Memory B cell (primary cell): ENCODE data around the gene PMPCA.

Experiments used
- ATAC-seq: fragments of 150-1000 bp; cut with Tn5 transposase; 2 replicates; pipeline ENCODE4 v1.10.0; 2021; ENCODE audit warnings: low read depth, mild to moderate bottlenecking, moderate library complexity
- DNase-seq, 2 donors: peaks; one replicate each; pipeline ENCODE4 v3.0.0; 2022; ENCODE audit warnings: low spot score in 2 of 2
- H3K27ac Mint-ChIP-seq: one replicate; pipeline ENCODE4 v1.8.0; 2022; ENCODE audit warnings: mild to moderate bottlenecking, moderate library complexity, mixed read lengths
- H3K27me3 Mint-ChIP-seq: one replicate; pipeline ENCODE4 v1.8.0; 2022; ENCODE audit warnings: mixed read lengths
- H3K36me3 Mint-ChIP-seq: one replicate; pipeline ENCODE4 v1.8.0; 2022; ENCODE audit warnings: mild to moderate bottlenecking, mixed read lengths
- H3K4me1 Mint-ChIP-seq: one replicate; pipeline ENCODE4 v1.8.0; 2022; ENCODE audit warnings: mixed read lengths
- H3K4me3 Mint-ChIP-seq: one replicate; pipeline ENCODE4 v1.8.0; 2022; ENCODE audit warnings: mild to moderate bottlenecking, moderate library complexity, mixed read lengths
- H3K9me3 Mint-ChIP-seq: one replicate; pipeline ENCODE4 v1.8.0; 2022; ENCODE audit warnings: mixed read lengths

Gene PMPCA

GRCh38 chr9:136370037-136370436, 40.4 kb upstream of the PMPCA start:
- Mint-ChIP-seq H3K27me3 (peaks cover 1% of the 10 kb centered on the region), H3K36me3 (peaks cover 2% of the 10 kb centered on the region), H3K4me1 (peaks cover 10% of the 10 kb centered on the region), H3K9me3 (no peaks in the 10 kb centered on the region), H3K27ac (no peak overlapping the region), H3K4me3 (no peak overlapping the region)
- ATAC-seq = no peak
- no peak for DNase-seq

DNA sequence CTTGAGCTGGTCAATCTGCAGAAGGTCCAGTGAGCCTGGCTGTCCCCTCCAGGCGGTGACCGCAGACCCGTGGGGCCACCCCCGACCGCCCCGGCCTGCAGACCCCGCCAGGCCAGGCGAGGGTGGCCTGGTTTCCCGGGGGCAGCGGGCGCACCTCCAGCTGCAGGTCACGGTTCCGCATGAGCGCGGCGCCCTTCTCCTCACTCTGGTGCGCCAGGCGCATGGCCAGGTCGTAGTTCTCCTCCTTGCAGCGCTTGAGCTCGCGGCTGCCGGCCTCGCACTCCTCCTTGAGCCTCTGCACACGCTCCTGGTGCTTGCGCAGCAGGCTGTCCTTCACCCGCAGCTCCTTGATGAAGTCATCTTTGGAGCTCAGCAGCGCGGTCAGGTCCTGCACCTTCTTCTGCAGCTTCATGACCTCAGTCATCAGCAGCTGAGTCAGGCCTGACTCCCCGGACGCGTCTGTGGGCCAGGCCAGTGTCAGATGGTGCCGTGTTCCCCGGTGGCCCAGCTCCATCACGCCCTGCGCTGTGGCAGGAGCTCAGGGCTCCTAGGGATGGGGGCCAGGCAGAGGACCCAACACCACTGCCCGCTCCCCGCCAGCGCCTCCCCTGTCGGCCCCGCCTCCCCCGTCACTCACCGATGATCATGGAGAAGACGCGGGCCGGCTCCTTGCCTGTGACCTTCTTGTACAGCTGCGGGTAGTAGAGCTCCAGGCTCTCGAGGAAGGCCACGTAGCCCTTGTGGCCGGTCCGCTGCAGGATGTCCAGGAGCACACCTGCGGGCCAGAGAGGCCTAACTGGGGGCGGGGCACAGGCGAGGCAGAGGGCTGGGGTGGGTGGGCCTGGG, 39.5 kb upstream of the PMPCA start:
- ATAC-seq = no peak
- Mint-ChIP-seq H3K4me1 (peaks cover 7% of the 10 kb centered on the region), H3K4me3 (no peak overlapping the region), H3K27ac (no peak overlapping the region), H3K36me3 (peaks cover 2% of the 10 kb centered on the region), H3K27me3 (peaks cover 1% of the 10 kb centered on the region), H3K9me3 (no peaks in the 10 kb centered on the region)
- DNase-seq = no peak

- DNase-seq (no peak), ATAC-seq (no peak)
- Mint-ChIP-seq H3K4me1 (peaks cover 3% of the 10 kb centered on the region), H3K4me3 (no peak overlapping the region), H3K27ac (no peak overlapping the region), H3K36me3 (peaks cover 2% of the 10 kb centered on the region), H3K27me3 (peaks cover 1% of the 10 kb centered on the region), H3K9me3 (no peaks in the 10 kb centered on the region)
Measured at GRCh38 chr9:136371533-136371880, 39.0 kb upstream of the PMPCA start.

GRCh38 chr9:136372006-136372405, 38.5 kb upstream of the PMPCA start:
- DNase-seq (no peak), ATAC-seq (no peak)
- Mint-ChIP-seq H3K36me3 (peaks cover 2% of the 10 kb centered on the region), H3K9me3 (no peaks in the 10 kb centered on the region), H3K4me3 (no peak overlapping the region), H3K27me3 (peaks cover 1% of the 10 kb centered on the region), H3K27ac (no peak overlapping the region), H3K4me1 (peaks cover 3% of the 10 kb centered on the region)

GRCh38 chr9:136372561-136373299, 37.7 kb upstream of the PMPCA start:
- H3K9me3 Mint-ChIP-seq = no peaks in the 10 kb centered on the region
- H3K4me3 Mint-ChIP-seq = peak overlapping the region; percentile 17
- H3K27me3 Mint-ChIP-seq = peaks cover 1% of the 10 kb centered on the region
- ATAC-seq = peak; percentile 73
- H3K27ac Mint-ChIP-seq = no peak overlapping the region
- DNase-seq = no peak
- peaks cover 3% of the 10 kb centered on the region for H3K4me1 Mint-ChIP-seq
- H3K36me3 Mint-ChIP-seq = peaks cover 2% of the 10 kb centered on the region

GRCh38 chr9:136373300-136374182, 36.9 kb upstream of the PMPCA start, which contains the start of gene CARD9:
Gene CARD9 (minus strand): TSS chr9:136373669. CDS start chr9:136372078, 1,591 bp downstream.
- H3K27ac Mint-ChIP-seq = no peak within 1 kb of the TSS
- no peak for ATAC-seq
- no peak for DNase-seq
- H3K9me3 Mint-ChIP-seq = no peaks in the 10 kb centered on the region
- H3K4me3 Mint-ChIP-seq = peak within 1 kb of the TSS; percentile 17
- no peaks in the 10 kb centered on the region for H3K27me3 Mint-ChIP-seq
- peaks cover 2% of the 10 kb centered on the region for H3K36me3 Mint-ChIP-seq
- H3K4me1 Mint-ChIP-seq = peaks cover 3% of the 10 kb centered on the region

DNA sequence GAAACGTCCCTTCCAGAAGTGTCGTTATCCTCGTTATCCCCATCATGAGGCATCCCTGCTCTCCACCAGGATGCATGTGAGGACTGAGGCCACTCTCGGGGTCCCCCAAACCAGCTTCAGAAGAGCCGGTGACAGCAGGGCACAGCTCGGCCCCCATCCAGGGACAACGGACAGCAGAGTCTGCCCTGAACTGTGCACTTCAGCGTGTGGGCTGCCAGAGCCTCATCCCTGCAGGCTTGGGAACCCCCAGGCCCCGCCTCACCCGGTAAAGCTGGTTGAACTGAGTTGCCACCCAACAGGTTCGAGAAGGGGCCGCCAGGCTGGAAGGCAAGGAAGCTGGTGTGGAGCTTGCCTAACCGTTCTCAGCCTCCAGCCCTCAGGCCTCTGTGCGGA, 36.3 kb upstream of the PMPCA start:
- ATAC-seq = no peak
- H3K36me3 Mint-ChIP-seq = peaks cover 4% of the 10 kb centered on the region
- no peak overlapping the region for H3K27ac Mint-ChIP-seq
- H3K4me1 Mint-ChIP-seq = peaks cover 3% of the 10 kb centered on the region
- H3K27me3 Mint-ChIP-seq = no peaks in the 10 kb centered on the region
- H3K4me3 Mint-ChIP-seq = no peak overlapping the region
- H3K9me3 Mint-ChIP-seq = no peaks in the 10 kb centered on the region
- DNase-seq = no peak

GRCh38 chr9:136375096-136375495, 35.4 kb upstream of the PMPCA start:
- Mint-ChIP-seq H3K9me3 (no peaks in the 10 kb centered on the region), H3K36me3 (peaks cover 4% of the 10 kb centered on the region), H3K27ac (no peak overlapping the region), H3K27me3 (no peaks in the 10 kb centered on the region), H3K4me1 (peaks cover 3% of the 10 kb centered on the region), H3K4me3 (no peak overlapping the region)
- ATAC-seq = no peak
- no peak for DNase-seq

GRCh38 chr9:136376457-136376856, 34.0 kb upstream of the PMPCA start:
- H3K4me1 Mint-ChIP-seq = peaks cover 3% of the 10 kb centered on the region
- peaks cover 4% of the 10 kb centered on the region for H3K36me3 Mint-ChIP-seq
- DNase-seq = no peak
- no peaks in the 10 kb centered on the region for H3K27me3 Mint-ChIP-seq
- H3K27ac Mint-ChIP-seq = no peak overlapping the region
- no peak overlapping the region for H3K4me3 Mint-ChIP-seq
- no peaks in the 10 kb centered on the region for H3K9me3 Mint-ChIP-seq
- ATAC-seq = no peak

GRCh38 chr9:136377341-136378169, 32.9 kb upstream of the PMPCA start:
- DNase-seq (no peak), ATAC-seq (no peak)
- H3K36me3 Mint-ChIP-seq = peaks cover 4% of the 10 kb centered on the region
- H3K4me3 Mint-ChIP-seq = no peak overlapping the region
- no peak overlapping the region for H3K27ac Mint-ChIP-seq
- no peaks in the 10 kb centered on the region for H3K27me3 Mint-ChIP-seq
- no peaks in the 10 kb centered on the region for H3K9me3 Mint-ChIP-seq
- H3K4me1 Mint-ChIP-seq = peaks cover 3% of the 10 kb centered on the region

- Mint-ChIP-seq H3K9me3 (no peaks in the 10 kb centered on the region), H3K4me1 (no peaks in the 10 kb centered on the region), H3K36me3 (peaks cover 4% of the 10 kb centered on the region), H3K4me3 (no peak overlapping the region), H3K27me3 (no peaks in the 10 kb centered on the region), H3K27ac (no peak overlapping the region)
- DNase-seq (no peak), ATAC-seq (no peak)
Measured at GRCh38 chr9:136378170-136379002, 32.1 kb upstream of the PMPCA start.

- Mint-ChIP-seq H3K36me3 (peaks cover 4% of the 10 kb centered on the region), H3K9me3 (no peaks in the 10 kb centered on the region), H3K4me3 (no peak overlapping the region), H3K4me1 (no peaks in the 10 kb centered on the region), H3K27ac (no peak overlapping the region), H3K27me3 (no peaks in the 10 kb centered on the region)
- DNase-seq = no peak
- no peak for ATAC-seq
Measured at GRCh38 chr9:136379003-136379287, 31.5 kb upstream of the PMPCA start.

- no peak for DNase-seq
- H3K27ac Mint-ChIP-seq = no peak overlapping the region
- H3K9me3 Mint-ChIP-seq = no peaks in the 10 kb centered on the region
- ATAC-seq = no peak
- no peaks in the 10 kb centered on the region for H3K4me1 Mint-ChIP-seq
- H3K36me3 Mint-ChIP-seq = peaks cover 6% of the 10 kb centered on the region
- H3K27me3 Mint-ChIP-seq = no peaks in the 10 kb centered on the region
- H3K4me3 Mint-ChIP-seq = no peak overlapping the region
Measured at GRCh38 chr9:136379401-136379800, 31.1 kb upstream of the PMPCA start.
